Kidney (tissue), 14 donors: ENCODE data around the gene TYW1B. TPM values are rescaled to one million over a fixed set of nuclear protein-coding genes. Genes with fewer than 3 reads are reported as not detected.
"Not testable (repeated sequence)": the region's sequence is repeated elsewhere in the genome, so short reads cannot be mapped to it uniquely, and the experiment has no call there.

Experiments
- DNase-seq, 5 donors: peaks; one replicate each; pipeline ENCODE4 v3.0.0-alpha.2; 2013 to 2020
- FAIRE-seq: peaks from 2 replicates; lab custom pipeline; 2012; peaks lifted over from hg19 to GRCh38; lab: Jason Lieb, UNC
- H3K27ac ChIP-seq, 2 donors: one replicate each; pipeline ENCODE4 v1.7.0; 2013; ENCODE audit warnings: low read depth in 2 of 2, low read length in 2 of 2, inconsistent platforms in 1 of 2
- H3K27me3 ChIP-seq: one replicate; pipeline ENCODE4 v1.7.1; 2013; ENCODE audit warnings: low read length, inconsistent platforms; ENCODE audit not compliant: control insufficient read depth, insufficient read depth
- H3K36me3 ChIP-seq, 3 donors: one replicate each; pipeline versions ENCODE4 v1.7.0 to v1.7.1; 2013; ENCODE audit warnings: low read length in 3 of 3, control low read depth in 1 of 3, inconsistent platforms in 1 of 3; ENCODE audit not compliant: insufficient read depth in 3 of 3, control insufficient read depth in 2 of 3
- H3K4me1 ChIP-seq, 3 donors: one replicate each; pipeline versions ENCODE4 v1.7.0 to v1.7.1; 2013; ENCODE audit warnings: low read length in 3 of 3, inconsistent platforms in 1 of 3, low read depth in 1 of 3; ENCODE audit not compliant: control insufficient read depth in 2 of 3, insufficient read depth in 2 of 3
- H3K4me3 ChIP-seq, 3 donors: one replicate each; pipeline versions ENCODE4 v1.7.0 to v1.8.1; 2013; ENCODE audit warnings: low read length in 3 of 3, control low read depth in 1 of 3, inconsistent platforms in 1 of 3
- H3K9ac ChIP-seq, 3 donors: one replicate each; pipeline versions ENCODE4 v1.7.0 to v1.7.1; 2013; ENCODE audit warnings: low read length in 3 of 3, control low read depth in 1 of 3, inconsistent platforms in 1 of 3
- H3K9me3 ChIP-seq, 3 donors: one replicate each; pipeline versions ENCODE4 v1.7.0 to v1.7.1; 2013; ENCODE audit warnings: low read length in 3 of 3, control low read depth in 1 of 3, inconsistent platforms in 1 of 3; ENCODE audit not compliant: control insufficient read depth in 2 of 3, insufficient read depth in 1 of 3
- intact Hi-C: fragments of 100-400 bp; cut with DNase I; formaldehyde crosslinking; loops from one replicate; pipeline ENCODE4 v1.11.1; 2022
- polyA plus RNA-seq: library from polyadenylated mRNA; stranded (reverse); fragments of 350-450 nt; fragmentation: Illumina TruSeq; extraction: RNeasy Lipid Tissue Mini Kit (QIAGEN cat#74804); gene quantifications from one replicate; pipeline ENCODE4 v1.2.3, GENCODE V29; 2014; ENCODE audit warnings: low read depth, low replicate concordance; ENCODE audit not compliant: insufficient read depth
- total RNA-seq: library from RNA; stranded (reverse); fragmentation: NEBNext Ultra II Directional; extraction: Animal tissue kit (Norgen Biotek cat#: 25700); gene quantifications from one replicate; pipeline ENCODE4 v1.2.1, GENCODE V29; 2021
- TF ChIP-seq, protein P1 (sequence below): IDR thresholded peaks from 3 replicates; pipeline ENCODE4 v1.5.1; 2012; ENCODE audit warnings: mild to moderate bottlenecking, moderate library complexity, borderline replicate concordance; ENCODE audit not compliant: insufficient read depth; ENCODE audit errors: extremely low read depth
- donor health status: control.
- donor health status: control.
- donor health status: control.
- donor health status: control.
- donor health status: control.
- donor health status: DM: yes; HTN: yes; CAD: no.
- donor health status: Normal renal cell carcinoma (clear cell type).

TYW1B gene
- total and polyA plus RNA-seq, 2 donors from 2014 or later = 2.9 to 3.2 TPM

DNA sequence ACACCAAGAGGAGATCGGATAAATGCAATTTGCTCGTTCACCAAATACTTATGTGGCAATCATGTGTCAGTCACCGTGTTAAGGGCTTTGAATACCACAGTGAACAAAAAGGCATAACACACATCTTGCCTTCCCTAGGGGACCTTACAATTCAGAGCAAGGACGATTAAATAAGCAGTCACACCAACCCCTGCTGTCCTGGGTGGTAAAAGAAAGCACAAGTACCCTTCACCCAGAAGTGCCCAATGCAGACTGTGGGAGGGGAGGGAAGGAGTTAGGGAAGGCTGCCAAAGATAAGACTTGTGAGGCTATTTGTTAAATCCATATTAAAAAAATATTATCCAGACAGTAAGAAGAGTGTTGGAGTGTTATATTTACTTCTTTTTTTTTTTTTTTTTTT, 146.8 kb downstream of the TYW1B start:
- H3K4me1 ChIP-seq, DNase-seq, H3K4me3 ChIP-seq, H3K27ac ChIP-seq, FAIRE-seq, intact Hi-C loops, H3K27me3 ChIP-seq, H3K9me3 ChIP-seq, H3K36me3 ChIP-seq, H3K9ac ChIP-seq: not testable (repeated sequence)

DNA sequence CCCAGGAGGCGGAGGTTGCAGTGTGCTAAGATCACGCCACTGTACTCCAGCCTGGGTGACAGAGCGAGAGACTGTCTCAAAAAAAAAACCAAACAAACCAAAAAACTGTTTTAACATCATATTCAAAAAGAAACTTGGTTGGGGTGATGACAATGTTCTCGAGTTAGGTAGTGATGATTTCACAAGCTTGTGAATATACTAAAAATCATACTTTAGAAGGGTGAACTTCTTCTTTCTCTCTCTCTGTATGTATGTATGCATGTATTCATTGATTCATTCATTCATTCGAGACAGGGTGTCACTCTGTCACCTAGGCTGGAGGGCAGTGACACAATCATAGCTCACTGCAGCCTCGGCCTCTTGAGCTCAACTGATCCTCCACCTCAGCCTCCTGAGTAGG, 151.1 kb downstream of the TYW1B start:
- H3K9me3 ChIP-seq, intact Hi-C loops, H3K4me1 ChIP-seq, H3K4me3 ChIP-seq, DNase-seq, H3K27ac ChIP-seq, FAIRE-seq, H3K9ac ChIP-seq, H3K36me3 ChIP-seq, H3K27me3 ChIP-seq: not testable (repeated sequence)

DNA sequence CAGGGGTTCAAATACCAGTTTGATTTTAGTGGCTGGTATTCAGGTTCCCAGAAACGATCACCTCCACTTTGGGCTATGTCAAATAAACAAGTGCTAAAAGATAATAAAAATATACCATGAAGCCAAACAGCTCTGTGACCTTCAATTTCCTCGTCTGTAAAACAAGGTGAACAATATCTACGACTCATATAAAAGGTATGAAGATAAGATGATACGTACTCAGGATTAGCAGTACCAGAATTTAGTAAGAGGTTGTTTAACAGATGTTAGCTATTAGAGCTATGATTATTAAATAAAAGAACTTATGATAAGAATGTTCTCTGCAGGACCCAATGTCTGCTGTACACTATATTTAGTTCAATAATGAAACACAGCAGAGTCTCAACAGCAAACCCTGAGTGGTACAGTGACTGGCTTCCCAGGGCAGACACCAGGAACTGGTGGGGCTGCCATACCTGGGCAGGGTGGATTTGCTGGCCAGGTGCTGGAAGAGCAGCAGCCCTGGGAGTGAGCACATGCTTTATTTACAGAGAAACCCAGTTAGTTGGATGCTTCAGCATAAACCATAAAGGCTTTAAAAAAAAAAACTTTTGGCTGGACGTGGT, 151.8 kb downstream of the TYW1B start:
- H3K9me3 ChIP-seq, H3K27ac ChIP-seq, H3K9ac ChIP-seq, H3K4me3 ChIP-seq, H3K27me3 ChIP-seq, FAIRE-seq, intact Hi-C loops, DNase-seq, H3K4me1 ChIP-seq, H3K36me3 ChIP-seq: not testable (repeated sequence)

DNA sequence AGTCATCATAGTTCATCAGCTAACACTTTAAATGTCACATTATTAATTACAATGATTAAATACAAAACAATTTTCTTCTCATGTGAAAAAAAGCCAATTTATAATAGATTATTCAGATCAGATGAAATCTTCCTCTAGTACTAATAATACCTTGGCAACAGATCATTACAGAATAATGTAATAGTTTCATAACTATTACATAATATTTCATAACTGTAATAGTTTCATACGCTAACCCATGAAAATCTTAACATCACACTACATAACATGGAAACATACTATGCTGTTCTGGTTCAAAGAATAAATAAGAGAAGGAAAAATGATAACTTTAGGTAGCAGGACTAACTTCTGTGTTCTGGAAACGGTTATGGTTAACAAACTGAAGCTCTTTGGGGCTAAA, 152.3 kb downstream of the TYW1B start:
- intact Hi-C loops = not testable (repeated sequence)
- peak; percentile 25 for FAIRE-seq

DNA sequence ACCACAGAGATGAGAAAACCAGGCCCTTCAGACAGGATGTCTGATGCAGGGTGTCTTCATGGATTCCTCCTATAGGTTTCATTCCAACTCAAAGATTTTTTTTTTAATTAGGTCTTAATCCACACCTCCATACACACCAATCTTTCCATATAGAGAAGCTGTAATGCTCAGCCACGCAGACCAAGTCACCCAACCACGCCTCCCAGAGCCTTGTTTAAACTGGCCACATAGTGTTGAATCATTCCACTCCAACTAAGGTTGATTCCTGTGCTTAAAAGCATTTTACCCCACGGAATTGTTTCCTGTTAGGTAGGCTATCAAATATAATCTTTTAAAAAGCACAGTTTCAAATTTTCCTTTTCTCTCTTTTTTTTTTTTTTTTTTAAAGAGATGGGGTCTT, 153.6 kb downstream of the TYW1B start:
- H3K9ac ChIP-seq = no peak overlapping the region
- H3K27ac ChIP-seq = no peak overlapping the region
- TF ChIP-seq, protein P1, sequence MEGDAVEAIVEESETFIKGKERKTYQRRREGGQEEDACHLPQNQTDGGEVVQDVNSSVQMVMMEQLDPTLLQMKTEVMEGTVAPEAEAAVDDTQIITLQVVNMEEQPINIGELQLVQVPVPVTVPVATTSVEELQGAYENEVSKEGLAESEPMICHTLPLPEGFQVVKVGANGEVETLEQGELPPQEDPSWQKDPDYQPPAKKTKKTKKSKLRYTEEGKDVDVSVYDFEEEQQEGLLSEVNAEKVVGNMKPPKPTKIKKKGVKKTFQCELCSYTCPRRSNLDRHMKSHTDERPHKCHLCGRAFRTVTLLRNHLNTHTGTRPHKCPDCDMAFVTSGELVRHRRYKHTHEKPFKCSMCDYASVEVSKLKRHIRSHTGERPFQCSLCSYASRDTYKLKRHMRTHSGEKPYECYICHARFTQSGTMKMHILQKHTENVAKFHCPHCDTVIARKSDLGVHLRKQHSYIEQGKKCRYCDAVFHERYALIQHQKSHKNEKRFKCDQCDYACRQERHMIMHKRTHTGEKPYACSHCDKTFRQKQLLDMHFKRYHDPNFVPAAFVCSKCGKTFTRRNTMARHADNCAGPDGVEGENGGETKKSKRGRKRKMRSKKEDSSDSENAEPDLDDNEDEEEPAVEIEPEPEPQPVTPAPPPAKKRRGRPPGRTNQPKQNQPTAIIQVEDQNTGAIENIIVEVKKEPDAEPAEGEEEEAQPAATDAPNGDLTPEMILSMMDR = no peak
- no peak for DNase-seq
- no peaks in the 10 kb centered on the region for H3K27me3 ChIP-seq
- intact Hi-C loops = no loop called here
- H3K4me3 ChIP-seq = no peak overlapping the region
- H3K9me3 ChIP-seq = no peaks in the 10 kb centered on the region
- no peak for FAIRE-seq
- H3K4me1 ChIP-seq = no peaks in the 10 kb centered on the region
- no peaks in the 10 kb centered on the region for H3K36me3 ChIP-seq

More for the DNA sequence above, 152.3 kb downstream of the TYW1B start:
- not testable (repeated sequence) for H3K36me3 ChIP-seq, H3K9me3 ChIP-seq, H3K9ac ChIP-seq, H3K4me1 ChIP-seq, H3K27me3 ChIP-seq, DNase-seq, H3K4me3 ChIP-seq, H3K27ac ChIP-seq

DNA sequence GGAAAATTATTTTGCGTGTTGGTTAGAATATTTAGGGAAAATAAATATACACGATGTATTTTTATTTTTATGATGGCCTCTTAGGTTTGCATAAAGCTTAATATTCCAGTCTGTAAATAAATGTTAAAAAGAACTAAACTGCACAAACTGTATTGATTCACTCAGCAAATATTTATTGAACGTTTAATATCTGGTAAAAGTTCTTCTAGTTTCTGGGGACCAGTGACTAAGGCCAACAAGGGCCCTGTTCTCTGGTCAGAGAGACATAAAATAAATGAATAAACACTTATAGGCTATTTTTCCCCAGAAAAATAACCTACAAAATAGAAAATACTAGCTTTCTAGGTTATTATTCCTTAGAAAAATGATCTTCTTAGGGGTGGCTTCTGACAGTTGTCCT, 157.2 kb downstream of the TYW1B start:
- H3K4me3 ChIP-seq, H3K36me3 ChIP-seq, H3K9ac ChIP-seq, H3K27ac ChIP-seq, DNase-seq, intact Hi-C loops, FAIRE-seq, H3K9me3 ChIP-seq, H3K4me1 ChIP-seq, H3K27me3 ChIP-seq: not testable (repeated sequence)

DNA sequence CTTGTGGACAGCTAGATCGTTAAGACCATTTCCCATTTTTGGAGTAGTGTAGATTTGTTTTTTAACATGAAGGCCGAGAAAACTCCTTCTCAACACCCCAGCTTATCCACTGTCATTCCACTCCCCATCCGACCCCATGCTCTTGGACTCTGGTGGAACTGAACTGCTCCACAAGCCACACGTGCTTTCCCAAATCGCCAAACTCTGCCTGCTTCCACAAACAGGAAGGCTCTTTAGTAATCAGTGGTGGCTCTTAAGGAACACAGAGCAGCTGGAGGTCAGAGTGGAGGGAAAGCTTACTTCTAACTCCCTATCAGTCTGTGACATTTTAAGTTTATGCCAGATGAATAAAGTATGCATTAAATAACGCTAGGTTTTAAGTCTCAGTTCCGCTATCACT, 159.6 kb downstream of the TYW1B start:
- H3K9ac ChIP-seq, H3K4me1 ChIP-seq, H3K27me3 ChIP-seq, H3K9me3 ChIP-seq, H3K4me3 ChIP-seq, intact Hi-C loops, H3K36me3 ChIP-seq, FAIRE-seq, H3K27ac ChIP-seq: not testable (repeated sequence)
- peak in 1 of 5 donors; percentile 14 for DNase-seq

DNA sequence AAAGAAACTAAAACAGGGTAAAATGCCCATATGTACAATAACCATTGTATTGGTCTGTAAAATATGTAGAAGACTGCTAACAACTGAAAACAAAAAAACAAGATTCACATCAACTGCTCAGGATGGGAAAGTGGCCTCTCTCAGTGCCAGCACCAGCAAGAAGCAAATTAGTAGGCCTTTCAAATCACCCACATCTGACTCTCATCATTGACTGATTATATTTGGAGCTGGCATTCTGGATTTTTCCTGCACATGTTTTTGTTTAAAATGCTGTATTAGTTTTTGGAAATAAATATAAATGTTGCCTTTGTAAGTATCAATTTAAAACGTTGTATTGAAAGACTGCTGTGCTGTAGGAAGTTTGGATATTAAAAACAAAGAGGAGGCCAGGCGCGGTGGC, 161.0 kb downstream of the TYW1B start:
- H3K9me3 ChIP-seq, H3K27ac ChIP-seq, H3K4me1 ChIP-seq, H3K9ac ChIP-seq, H3K27me3 ChIP-seq, DNase-seq, intact Hi-C loops, H3K36me3 ChIP-seq, FAIRE-seq, H3K4me3 ChIP-seq: not testable (repeated sequence)
